GM12891 (cell line): ENCODE results near the gene AFDN.

Experiments
- POLR2A ChIP-seq: IDR thresholded peaks from 2 replicates; pipeline ENCODE4 v1.6.1; 2011; ENCODE audit warnings: low read depth, low read length, control low read depth
- POLR2AphosphoS5 ChIP-seq: IDR thresholded peaks from 2 replicates; pipeline ENCODE4 v1.6.1; 2011; ENCODE audit warnings: low read depth, low read length, control low read depth
- TAF1 ChIP-seq: IDR thresholded peaks from 2 replicates; pipeline ENCODE4 v1.6.1; 2011; ENCODE audit warnings: low read depth, low read length, control low read depth

DNA sequence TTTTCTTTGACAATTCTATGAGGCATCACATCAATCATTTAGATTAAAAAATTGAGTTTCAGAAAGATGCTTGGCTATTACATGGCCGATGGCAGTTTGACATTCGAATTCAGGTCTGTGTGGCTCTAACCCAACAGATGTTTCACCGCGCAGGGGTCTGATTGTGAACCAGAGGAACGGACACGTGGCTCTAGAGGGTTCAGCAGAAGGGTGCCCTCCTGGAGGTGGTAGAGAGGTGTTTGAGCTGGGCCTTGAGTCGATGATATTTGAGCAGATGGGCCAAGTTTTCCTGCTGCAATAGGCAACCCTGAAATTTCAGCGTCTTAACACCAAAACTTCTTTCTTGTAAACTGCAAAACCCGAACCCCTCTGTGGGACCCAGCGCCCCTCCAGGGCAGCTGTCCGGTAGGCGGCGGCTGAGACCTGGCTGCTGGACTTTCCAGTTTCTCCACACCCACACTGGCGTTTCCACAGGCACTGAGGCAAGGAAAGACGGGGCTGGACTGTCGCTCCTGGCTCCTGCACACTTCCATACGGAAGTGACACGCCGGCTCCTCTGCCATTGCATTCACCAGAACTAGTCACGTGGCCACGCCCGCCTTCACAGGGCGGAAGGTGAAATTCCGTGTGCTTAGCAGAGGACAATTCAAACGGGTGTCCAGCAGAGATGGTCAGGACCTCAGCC is 11.3 kb upstream of the AFDN start:
- TF ChIP-seq TAF1 = peak; percentile 55
- peak; percentile 54; the same call in 1 of the 2 replicates for TF ChIP-seq POLR2AphosphoS5
- peak; percentile 81 for TF ChIP-seq POLR2A
